GM21390 (cell line): Measurements from ENCODE around the gene SLC25A23.
"Not testable (repeated sequence)": the region's sequence is repeated elsewhere in the genome, so short reads cannot be mapped to it uniquely, and the experiment has no call there.

Source experiments
- ATAC-seq: cut with Tn5 transposase; IDR thresholded peaks from one replicate; pipeline ENCODE4 v1.9.1; 2021; ENCODE audit not compliant: unreplicated experiment

The SLC25A23 gene

GRCh38 chr19:6406401-6406800, 53.2 kb downstream of the SLC25A23 start:
- ATAC-seq, result no peak

GRCh38 chr19:6402837-6403608, 56.6 kb downstream of the SLC25A23 start:
- no peak for ATAC-seq

DNA sequence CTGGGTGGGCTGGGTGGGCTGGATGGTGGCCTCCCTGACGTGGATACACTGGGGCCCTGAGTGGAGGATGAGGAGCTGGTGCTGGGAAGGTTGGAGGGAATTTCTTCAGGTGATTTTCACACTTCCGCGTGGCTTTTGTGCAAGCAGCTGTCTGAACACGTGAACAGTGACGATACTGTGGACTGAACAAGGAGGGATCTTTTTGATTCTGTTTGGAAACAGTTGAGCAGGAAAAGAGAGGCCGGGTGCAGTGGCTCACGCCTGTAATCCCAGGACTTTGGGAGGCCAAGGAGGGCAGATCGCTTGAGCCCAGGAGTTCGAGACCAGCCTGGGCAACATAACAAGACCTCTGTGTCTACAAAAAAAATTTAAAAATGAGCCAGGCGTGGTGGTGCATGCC, 57.5 kb downstream of the SLC25A23 start:
- ATAC-seq, result no peak

DNA sequence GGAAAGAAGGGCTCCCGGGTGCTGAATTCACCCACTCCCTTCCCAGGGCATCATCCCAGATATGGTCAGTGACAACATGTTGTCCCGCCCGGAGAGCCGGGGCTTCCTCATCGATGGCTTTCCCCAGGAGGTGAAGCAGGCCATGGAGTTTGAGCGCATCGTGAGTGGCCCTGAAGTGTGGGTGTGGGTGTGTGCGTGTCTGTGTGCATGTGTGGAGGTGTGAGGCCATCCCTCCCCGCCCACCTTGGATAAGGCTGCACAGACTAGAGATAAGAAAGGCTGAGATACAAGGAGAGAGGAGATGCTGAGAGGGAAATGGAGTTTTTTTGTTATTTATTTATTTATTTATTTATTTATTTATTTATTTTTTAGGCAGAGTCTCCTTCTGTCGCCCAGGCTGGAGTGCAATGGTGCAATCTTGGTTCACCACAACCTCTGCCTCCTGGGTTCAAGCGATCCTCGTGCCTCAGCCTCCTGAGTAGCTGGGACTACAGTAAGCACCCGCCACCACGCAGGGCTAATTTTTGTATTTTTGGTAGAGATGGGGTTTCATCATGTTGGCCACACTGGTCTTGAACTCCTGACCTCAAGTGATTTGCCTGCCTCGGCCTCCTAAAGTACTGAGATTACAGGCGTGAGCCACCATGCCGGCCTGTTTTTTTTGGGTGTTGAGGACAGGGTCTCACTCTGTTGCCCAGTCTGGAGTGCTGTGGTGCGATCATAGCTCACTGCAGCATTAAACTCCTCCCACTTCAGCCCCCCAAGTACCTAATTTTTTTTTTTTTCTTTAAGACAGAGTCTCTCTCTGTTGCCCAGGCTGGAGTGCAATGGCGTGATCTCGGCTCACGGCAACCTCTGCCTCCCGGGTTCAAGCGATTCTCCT, 59.3 kb downstream of the SLC25A23 start:
- not testable (repeated sequence) for ATAC-seq

GRCh38 chr19:6396305-6396704, 63.3 kb downstream of the SLC25A23 start:
- ATAC-seq, result no peak

GRCh38 chr19:6394831-6395230, 64.8 kb downstream of the SLC25A23 start:
- no peak for ATAC-seq

DNA sequence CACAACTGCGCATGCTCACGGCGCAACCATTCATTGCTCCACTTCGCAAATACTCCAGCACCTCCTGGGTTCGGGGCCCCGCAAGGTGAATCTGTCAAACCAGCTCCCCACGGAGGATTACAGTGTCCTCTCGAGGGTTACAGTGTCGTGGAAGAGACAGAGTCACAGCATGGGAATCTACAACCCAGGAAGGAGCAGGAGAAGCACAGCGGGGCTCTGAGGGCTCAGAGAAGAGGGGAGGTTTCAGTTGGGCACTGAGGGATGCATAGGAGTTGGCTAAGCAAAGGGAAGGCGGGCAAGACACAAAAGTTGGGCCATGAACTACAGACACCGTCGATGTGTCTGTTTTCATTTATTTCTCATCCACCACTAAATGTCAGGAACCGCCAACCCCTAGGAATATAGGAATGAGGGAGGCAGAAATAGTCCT, 65.6 kb downstream of the SLC25A23 start:
- no peak for ATAC-seq

- peak; percentile 78 for ATAC-seq
Observed at GRCh38 chr19:6393074-6393982, 66.3 kb downstream of the SLC25A23 start, which contains the start of gene GTF2F1. GTF2F1 (minus strand) TSS chr19:6393164; CDS start chr19:6392995, 169 bp downstream.

DNA sequence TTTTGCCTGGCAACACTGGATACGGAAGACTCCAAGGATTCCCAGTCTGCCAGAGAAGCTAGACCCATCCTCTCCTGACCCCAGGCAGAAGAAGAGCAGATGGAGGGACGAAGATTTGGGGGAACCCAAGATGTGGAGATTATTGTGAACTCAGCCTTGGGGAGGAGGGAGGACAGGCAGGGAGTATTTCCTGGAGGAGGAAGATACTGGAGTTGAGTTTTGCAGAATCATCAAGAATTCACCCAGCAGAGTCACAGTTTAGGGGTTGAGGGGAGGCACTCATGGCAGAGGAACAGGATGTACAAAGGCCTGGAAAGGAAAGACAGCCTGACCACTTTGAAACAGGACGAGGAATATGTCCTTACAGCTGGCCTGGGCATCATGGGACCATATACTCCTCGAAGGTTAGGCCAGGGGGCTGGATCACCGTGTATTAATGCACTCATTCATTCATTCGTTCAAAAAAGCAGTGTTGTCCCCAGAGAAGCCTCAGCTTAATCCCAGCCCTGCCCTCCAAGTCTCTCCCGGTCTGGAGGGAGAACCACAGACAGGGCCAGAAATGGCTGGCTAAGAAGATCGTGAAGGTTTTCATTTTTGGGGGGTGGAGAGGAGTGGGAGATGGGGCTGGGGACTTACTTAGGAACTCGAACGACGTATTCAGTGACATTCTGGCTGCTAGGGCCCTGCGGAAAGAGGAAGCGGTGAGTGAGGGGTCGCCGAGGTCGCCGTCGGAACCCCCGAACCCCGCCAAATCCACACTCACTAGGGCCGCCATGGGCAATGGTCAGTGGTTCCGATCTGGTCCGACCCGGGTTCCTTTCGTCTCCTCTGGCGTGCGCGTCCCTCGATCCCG, 67.1 kb downstream of the SLC25A23 start:
- no peak for ATAC-seq
